Cardiac fibroblast (primary cell): ENCODE data around the gene SLC35F1.

ENCODE experiments used
- DNase-seq, 2 donors: peaks; one replicate each; pipeline versions ENCODE4 v3.0.0 to v3.0.0-alpha.2; 2010; ENCODE audit warnings: low read depth in 2 of 2
- H3K4me3 ChIP-seq, 2 donors: replicated peaks in 1 of 2; 1 replicate in 1 of 2; 2 replicates in 1 of 2; pipeline ENCODE4 v1.5.1; 2011; ENCODE audit warnings: low read depth in 2 of 2, low read length in 2 of 2, mild to moderate bottlenecking in 2 of 2, moderate library complexity in 1 of 2
- TF ChIP-seq, protein P1 (sequence below): IDR thresholded peaks from one replicate; pipeline ENCODE4 v1.5.1; 2011; ENCODE audit warnings: low read depth, mild to moderate bottlenecking, low read length, inconsistent platforms

The SLC35F1 gene

DNA sequence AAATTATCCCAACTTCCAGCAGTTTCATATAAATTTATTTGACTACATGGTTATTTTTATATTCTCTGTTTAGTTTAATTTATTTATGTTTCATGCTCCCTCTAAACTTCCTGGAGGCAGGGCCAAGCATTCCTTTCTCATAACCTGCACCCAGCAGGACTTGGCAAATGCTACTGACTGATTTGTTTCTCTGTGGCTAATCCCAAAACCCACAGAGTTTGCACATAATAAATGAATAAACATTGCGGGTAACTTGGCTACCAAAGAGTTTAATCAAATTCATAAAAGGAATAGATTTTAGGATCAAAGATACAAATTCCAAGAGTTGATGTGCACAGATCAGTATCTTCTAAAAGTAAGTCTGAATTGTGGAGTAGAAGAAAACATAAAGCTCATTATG is 239.5 kb downstream of the SLC35F1 start:
- TF ChIP-seq, protein P1, sequence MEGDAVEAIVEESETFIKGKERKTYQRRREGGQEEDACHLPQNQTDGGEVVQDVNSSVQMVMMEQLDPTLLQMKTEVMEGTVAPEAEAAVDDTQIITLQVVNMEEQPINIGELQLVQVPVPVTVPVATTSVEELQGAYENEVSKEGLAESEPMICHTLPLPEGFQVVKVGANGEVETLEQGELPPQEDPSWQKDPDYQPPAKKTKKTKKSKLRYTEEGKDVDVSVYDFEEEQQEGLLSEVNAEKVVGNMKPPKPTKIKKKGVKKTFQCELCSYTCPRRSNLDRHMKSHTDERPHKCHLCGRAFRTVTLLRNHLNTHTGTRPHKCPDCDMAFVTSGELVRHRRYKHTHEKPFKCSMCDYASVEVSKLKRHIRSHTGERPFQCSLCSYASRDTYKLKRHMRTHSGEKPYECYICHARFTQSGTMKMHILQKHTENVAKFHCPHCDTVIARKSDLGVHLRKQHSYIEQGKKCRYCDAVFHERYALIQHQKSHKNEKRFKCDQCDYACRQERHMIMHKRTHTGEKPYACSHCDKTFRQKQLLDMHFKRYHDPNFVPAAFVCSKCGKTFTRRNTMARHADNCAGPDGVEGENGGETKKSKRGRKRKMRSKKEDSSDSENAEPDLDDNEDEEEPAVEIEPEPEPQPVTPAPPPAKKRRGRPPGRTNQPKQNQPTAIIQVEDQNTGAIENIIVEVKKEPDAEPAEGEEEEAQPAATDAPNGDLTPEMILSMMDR, result no peak
- no peak overlapping the region for H3K4me3 ChIP-seq
- no peak for DNase-seq

DNA sequence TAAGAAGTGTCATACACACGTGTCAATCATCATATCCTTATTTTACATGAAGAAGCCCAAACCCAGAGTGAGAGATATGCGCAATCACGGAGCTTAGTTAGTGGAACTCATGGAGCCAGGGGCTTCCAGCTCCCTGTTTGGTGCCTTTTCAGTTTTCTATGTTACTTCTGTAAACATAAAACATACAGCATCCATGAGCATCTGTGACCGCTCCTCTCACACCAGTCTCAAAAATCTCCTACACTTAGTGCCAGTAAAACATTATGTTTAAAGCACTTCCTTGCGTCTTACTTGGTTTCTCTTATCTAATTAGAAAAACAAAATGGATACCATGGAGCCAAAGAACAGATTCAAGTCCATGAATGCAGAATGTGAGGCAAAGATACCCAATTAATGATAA is 240.4 kb downstream of the SLC35F1 start:
- H3K4me3 ChIP-seq, result no peak overlapping the region
- TF ChIP-seq, protein P1, result no peak
- DNase-seq, result no peak

DNA sequence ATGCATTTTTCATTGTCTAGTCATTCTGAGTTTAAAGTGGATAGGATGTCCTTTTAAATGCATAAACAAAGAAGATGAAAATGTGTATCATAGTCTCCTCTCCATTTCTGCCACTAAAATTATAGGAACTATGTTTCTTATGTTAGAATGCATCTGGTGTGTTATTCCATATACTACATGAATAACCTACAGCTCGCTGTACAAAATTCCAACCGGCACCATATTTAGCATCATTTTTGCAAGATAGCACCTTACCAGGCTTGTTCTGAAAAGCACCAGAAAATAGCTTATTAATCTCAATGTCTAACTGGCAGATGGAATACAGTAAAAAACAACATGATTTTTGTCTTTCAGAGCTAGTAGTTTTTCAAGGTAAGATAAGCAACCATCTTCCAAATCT is 241.5 kb downstream of the SLC35F1 start:
- H3K4me3 ChIP-seq, result no peak overlapping the region
- TF ChIP-seq, protein P1, result no peak
- DNase-seq, result no peak

DNA sequence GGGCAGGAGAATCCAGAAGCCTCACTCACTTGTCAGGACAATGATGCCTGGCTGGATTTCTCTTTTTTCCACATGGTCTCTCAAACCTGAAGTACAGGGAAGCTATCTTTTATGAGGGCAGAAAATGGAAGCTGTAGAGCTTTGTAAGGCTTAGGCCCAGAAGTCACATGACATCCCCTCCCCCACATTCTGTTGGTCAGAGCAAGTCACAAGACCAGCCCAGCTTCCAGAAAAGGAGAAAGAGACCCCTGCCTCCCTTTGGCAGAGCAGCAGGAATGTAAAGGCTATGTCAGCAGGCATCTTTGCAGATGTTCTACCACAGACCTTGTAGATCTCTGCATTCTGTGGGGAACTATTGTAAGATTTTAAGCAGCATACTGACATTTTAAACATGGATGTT is 245.5 kb downstream of the SLC35F1 start:
- TF ChIP-seq, protein P1, result no peak
- no peak for DNase-seq
- H3K4me3 ChIP-seq, result no peak overlapping the region

DNA sequence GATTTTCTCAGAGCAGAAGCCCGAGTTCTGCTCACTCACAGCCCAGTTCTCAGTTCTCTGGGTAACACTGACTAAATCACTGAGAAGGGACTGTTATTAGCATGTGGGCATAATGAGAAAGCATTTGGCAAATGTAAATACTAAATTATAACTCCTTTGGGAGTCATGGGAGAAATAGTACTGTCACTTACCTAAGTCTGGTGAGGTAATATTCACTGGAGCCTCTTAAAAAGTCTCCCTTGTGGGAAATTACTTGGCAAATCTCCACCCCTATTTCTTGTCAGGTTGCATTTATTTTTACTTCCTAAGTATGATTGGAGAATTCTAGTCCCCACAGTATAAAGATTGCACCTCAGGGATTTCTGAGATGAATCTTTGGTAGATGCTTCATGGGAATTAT is 254.3 kb downstream of the SLC35F1 start:
- no peak for DNase-seq
- TF ChIP-seq, protein P1, result no peak
- no peak overlapping the region for H3K4me3 ChIP-seq

- H3K4me3 ChIP-seq, result no peak overlapping the region
- TF ChIP-seq, protein P1, result no peak
- DNase-seq, result no peak
These were observed 256.5 kb downstream of the SLC35F1 start for GRCh38 chr6:118163542-118163941.

GRCh38 chr6:118165500-118165899 is 258.4 kb downstream of the SLC35F1 start:
- TF ChIP-seq, protein P1, result no peak
- DNase-seq, result no peak

More at GRCh38 chr6:118165500-118165899, 258.4 kb downstream of the SLC35F1 start:
- no peak overlapping the region for H3K4me3 ChIP-seq
